Activated CD8-positive, alpha-beta T cell treated with anti-CD3 and anti-CD28 coated beads for 36 hours (primary cell): ENCODE measurements around the gene CHD1. TPM values are rescaled to one million over a fixed set of nuclear protein-coding genes. Genes with fewer than 3 reads are reported as not detected.

Experiments used
- ATAC-seq: fragments of 200-7000 bp; cut with Tn5 transposase; one replicate; pipeline ENCODE4 v1.10.0; 2021; ENCODE audit warnings: mild to moderate bottlenecking, moderate library complexity
- CTCF ChIA-PET: fragments of 350-600 bp; sonication (Branson Sonifier 250); formaldehyde crosslinking; loops from one replicate; lab custom pipeline; 2021; ENCODE audit warnings: antibody characterized with exemption; lab: Charles Lee
- POLR2A ChIA-PET: fragments of 350-600 bp; sonication (Branson Sonifier 250); formaldehyde crosslinking; loops from one replicate; lab custom pipeline; 2021; ENCODE audit warnings: antibody characterized with exemption; lab: Charles Lee
- DNase-seq: peaks from one replicate; pipeline ENCODE4 v3.0.0-alpha.2; 2020
- H3K27ac Mint-ChIP-seq: one replicate; pipeline ENCODE4 v1.8.0; 2021; ENCODE audit warnings: mild to moderate bottlenecking, mixed read lengths
- H3K27me3 Mint-ChIP-seq: one replicate; pipeline ENCODE4 v1.8.0; 2021; ENCODE audit warnings: mixed read lengths
- H3K36me3 Mint-ChIP-seq: one replicate; pipeline ENCODE4 v1.8.0; 2021; ENCODE audit warnings: low read depth, mixed read lengths
- H3K4me1 Mint-ChIP-seq: one replicate; pipeline ENCODE4 v1.8.0; 2021; ENCODE audit warnings: low read depth, mixed read lengths
- H3K4me3 Mint-ChIP-seq: one replicate; pipeline ENCODE4 v1.8.0; 2021; ENCODE audit warnings: mild to moderate bottlenecking, moderate library complexity, mixed read lengths
- H3K9me3 Mint-ChIP-seq: one replicate; pipeline ENCODE4 v1.8.0; 2021; ENCODE audit warnings: mixed read lengths
- CTCF ChIP-seq: fragments of 200-600 bp; IDR thresholded peaks from one replicate; pipeline ENCODE4 v1.8.0; 2022; ENCODE audit warnings: antibody characterized with exemption, mild to moderate bottlenecking
- intact Hi-C: fragments of 100-400 bp; cut with micrococcal nuclease; formaldehyde crosslinking; loops from one replicate; pipeline ENCODE4 v1.10.0; 2022
- total RNA-seq, 2 experiments: library from RNA; stranded (reverse); gene quantifications; one replicate each; pipeline ENCODE4 v1.2.3, GENCODE V29; 2021

CHD1 gene
- total RNA-seq, result 10 to 100 TPM; 52.0 to 52.8 TPM

- POLR2A ChIA-PET, result interaction anchor here (0.9 to 2.8 kb wide), 11 partner anchors 8 to 1974 kb away, joined by 3 to 11 read pairs (median 6); partner anchors contain the start of gene ST8SIA4
- peaks cover 51% of the 10 kb centered on the region for H3K4me1 Mint-ChIP-seq
- peak within 1 kb of the TSS; percentile 87 for H3K4me3 Mint-ChIP-seq
- no peak for TF ChIP-seq CTCF
- DNase-seq (peak; percentile 98), ATAC-seq (peak; percentile 74)
- H3K27ac Mint-ChIP-seq, result peak within 1 kb of the TSS; percentile 99
- no peaks in the 10 kb centered on the region for H3K9me3 Mint-ChIP-seq
- no peaks in the 10 kb centered on the region for H3K27me3 Mint-ChIP-seq
- intact Hi-C loops, result loop anchor here (5.0 kb wide), 1 partner anchor 98 kb away; no protein-coding TSS in a partner anchor
- CTCF ChIA-PET, result interaction anchor here (1.0 to 2.6 kb wide), 4 partner anchors 13 to 132 kb away, joined by 3 to 9 read pairs (median 6); no protein-coding TSS in a partner anchor
- peaks cover 28% of the 10 kb centered on the region for H3K36me3 Mint-ChIP-seq
These were observed at the start of gene CHD1 for GRCh38 chr5:98928873-98929709. CHD1 (minus strand) TSS chr5:98929007; CDS start chr5:98926386, 2,621 bp downstream.

- no peak for ATAC-seq
- Mint-ChIP-seq H3K4me1 (peaks cover 18% of the 10 kb centered on the region), H3K4me3 (no peak overlapping the region), H3K36me3 (no peaks in the 10 kb centered on the region), H3K27ac (no peak overlapping the region), H3K9me3 (no peaks in the 10 kb centered on the region), H3K27me3 (no peaks in the 10 kb centered on the region)
- no peak for DNase-seq
- POLR2A ChIA-PET, result interaction anchor here (1.4 kb wide), 1 partner anchor 26 kb away, joined by 4 read pairs; no protein-coding TSS in a partner anchor
- intact Hi-C loops, result no loop called here
- CTCF ChIA-PET, result no interaction called here
- no peak for TF ChIP-seq CTCF
These were observed 49.7 kb upstream of the CHD1 start for GRCh38 chr5:98978528-98978927.

GRCh38 chr5:98977723-98978122, 48.9 kb upstream of the CHD1 start:
- Mint-ChIP-seq H3K36me3 (no peaks in the 10 kb centered on the region), H3K27me3 (no peaks in the 10 kb centered on the region), H3K27ac (no peak overlapping the region), H3K9me3 (no peaks in the 10 kb centered on the region), H3K4me1 (peaks cover 18% of the 10 kb centered on the region), H3K4me3 (no peak overlapping the region)
- ChIA-PET CTCF (no interaction called here), POLR2A (interaction anchor here (1.4 kb wide), 1 partner anchor 27 kb away, joined by 4 read pairs; no protein-coding TSS in a partner anchor)
- ATAC-seq, result no peak
- DNase-seq, result no peak
- intact Hi-C loops, result no loop called here
- TF ChIP-seq CTCF, result no peak

- DNase-seq, result no peak
- ChIA-PET CTCF (interaction anchor here (1.0 kb wide), 1 partner anchor 29 kb away, joined by 4 read pairs; no protein-coding TSS in a partner anchor), POLR2A (no interaction called here)
- H3K27ac Mint-ChIP-seq, result no peak overlapping the region
- no peak overlapping the region for H3K4me3 Mint-ChIP-seq
- no peaks in the 10 kb centered on the region for H3K36me3 Mint-ChIP-seq
- no peaks in the 10 kb centered on the region for H3K27me3 Mint-ChIP-seq
- no peaks in the 10 kb centered on the region for H3K9me3 Mint-ChIP-seq
- intact Hi-C loops, result no loop called here
- peak; percentile 53 for ATAC-seq
- peaks cover 18% of the 10 kb centered on the region for H3K4me1 Mint-ChIP-seq
- TF ChIP-seq CTCF, result no peak
These were observed 47.0 kb upstream of the CHD1 start for GRCh38 chr5:98975682-98976407.
